WI38 (cell line): ENCODE measurements around the gene LILRB3.
"Not testable (repeated sequence)": the region's sequence is repeated elsewhere in the genome, so short reads cannot be mapped to it uniquely, and the experiment has no call there.

Experiments
- H3K4me3 ChIP-seq: 2 replicates; pipeline ENCODE4 v1.5.1; 2011; ENCODE audit warnings: low read depth, mild to moderate bottlenecking, control low read depth, low read length
- TF ChIP-seq, protein P1 (sequence below): IDR thresholded peaks from 2 replicates; pipeline ENCODE4 v1.5.1; 2012; ENCODE audit warnings: low read depth, mild to moderate bottlenecking, control low read depth, low read length

The LILRB3 gene

DNA sequence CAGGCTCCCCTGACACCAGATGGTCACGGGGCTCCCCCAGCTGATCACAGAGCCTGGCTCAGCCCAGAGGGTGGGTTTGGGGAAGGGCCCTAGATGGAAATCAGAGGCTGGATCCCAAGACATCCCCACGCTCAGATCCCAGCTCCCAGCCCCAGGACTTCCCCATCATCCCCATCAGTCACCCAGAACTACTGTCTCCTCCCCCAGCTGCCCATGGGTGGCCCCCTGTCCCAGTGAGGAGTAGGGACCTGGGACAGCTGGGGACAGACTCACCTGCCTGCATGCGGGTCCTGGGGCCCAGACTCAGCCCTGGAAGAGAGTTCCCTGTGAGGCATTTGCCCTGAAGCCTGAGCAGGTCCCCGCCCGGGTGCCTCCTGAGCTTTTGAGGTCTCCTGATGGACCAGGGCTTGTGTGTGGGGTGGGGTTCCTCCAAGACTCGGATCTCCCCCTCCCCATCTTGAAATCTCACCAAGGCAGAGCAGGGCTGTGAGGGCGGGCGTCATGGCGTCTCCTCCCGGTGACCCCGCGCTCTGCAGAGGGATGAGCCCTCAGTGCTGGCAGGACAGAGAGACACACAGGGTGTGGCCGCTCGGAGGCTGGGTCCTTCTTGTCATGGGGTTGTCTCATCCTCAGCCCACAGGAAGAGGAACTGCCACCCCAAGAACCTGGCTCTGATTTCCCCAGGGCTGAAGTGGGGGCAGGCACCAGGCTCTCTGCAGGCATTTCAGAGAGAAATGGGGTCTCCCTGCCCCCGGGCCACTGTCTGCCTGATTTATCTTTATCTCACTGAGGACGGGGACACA is at the start of gene LILRB3:
TSS of gene LILRB3 (minus strand) at position 534 of the 803 bp plus-strand sequence. CDS start at position 503, 31 bp downstream.
- not testable (repeated sequence) for H3K4me3 ChIP-seq

- H3K4me3 ChIP-seq: not testable (repeated sequence)
These were observed 49.4 kb upstream of the LILRB3 start for GRCh38 chr19:54272181-54272580.

DNA sequence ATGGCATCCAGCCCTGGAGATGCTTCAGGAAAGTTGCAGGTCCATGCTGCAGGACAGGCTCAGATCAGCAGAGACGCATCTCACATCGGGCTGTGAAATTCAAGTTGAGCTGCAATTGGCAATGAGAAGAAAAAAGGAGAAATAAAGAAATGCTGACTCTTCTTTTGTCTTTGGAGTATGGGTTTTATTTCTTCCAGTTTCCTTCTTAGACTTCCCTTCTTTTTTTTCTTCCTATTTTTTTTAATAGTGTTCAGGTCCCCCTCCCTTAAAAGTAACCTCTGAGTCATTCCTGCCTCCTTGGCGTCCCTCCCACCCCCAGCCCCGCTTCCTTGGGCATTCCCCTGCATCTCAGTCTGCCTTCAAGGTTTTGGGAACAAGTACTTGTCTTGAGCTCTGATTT is 48.8 kb upstream of the LILRB3 start:
- H3K4me3 ChIP-seq: not testable (repeated sequence)

GRCh38 chr19:54271106-54271505 is 48.3 kb upstream of the LILRB3 start:
- H3K4me3 ChIP-seq: no peak overlapping the region
- TF ChIP-seq, protein P1, sequence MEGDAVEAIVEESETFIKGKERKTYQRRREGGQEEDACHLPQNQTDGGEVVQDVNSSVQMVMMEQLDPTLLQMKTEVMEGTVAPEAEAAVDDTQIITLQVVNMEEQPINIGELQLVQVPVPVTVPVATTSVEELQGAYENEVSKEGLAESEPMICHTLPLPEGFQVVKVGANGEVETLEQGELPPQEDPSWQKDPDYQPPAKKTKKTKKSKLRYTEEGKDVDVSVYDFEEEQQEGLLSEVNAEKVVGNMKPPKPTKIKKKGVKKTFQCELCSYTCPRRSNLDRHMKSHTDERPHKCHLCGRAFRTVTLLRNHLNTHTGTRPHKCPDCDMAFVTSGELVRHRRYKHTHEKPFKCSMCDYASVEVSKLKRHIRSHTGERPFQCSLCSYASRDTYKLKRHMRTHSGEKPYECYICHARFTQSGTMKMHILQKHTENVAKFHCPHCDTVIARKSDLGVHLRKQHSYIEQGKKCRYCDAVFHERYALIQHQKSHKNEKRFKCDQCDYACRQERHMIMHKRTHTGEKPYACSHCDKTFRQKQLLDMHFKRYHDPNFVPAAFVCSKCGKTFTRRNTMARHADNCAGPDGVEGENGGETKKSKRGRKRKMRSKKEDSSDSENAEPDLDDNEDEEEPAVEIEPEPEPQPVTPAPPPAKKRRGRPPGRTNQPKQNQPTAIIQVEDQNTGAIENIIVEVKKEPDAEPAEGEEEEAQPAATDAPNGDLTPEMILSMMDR: no peak

DNA sequence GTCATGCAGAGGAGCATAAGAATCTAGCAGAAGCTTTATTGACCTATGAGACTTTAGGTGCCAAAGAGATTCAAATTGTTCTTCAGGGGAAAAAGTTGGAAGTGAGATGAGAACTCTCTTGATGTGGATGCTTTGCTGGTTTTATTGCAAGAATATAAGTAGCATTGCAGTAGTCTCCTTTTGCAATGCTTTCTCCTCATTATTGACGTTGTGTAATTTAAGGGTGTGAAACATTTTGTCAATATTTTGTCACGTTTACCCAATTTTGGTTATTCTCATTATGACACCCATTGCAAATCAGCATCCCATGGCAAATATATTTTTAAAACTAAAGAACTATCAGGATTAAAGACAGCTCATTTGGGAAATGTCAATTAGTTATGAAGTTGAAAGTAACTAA is 46.1 kb upstream of the LILRB3 start:
- no peak overlapping the region for H3K4me3 ChIP-seq
- TF ChIP-seq, protein P1: no peak

DNA sequence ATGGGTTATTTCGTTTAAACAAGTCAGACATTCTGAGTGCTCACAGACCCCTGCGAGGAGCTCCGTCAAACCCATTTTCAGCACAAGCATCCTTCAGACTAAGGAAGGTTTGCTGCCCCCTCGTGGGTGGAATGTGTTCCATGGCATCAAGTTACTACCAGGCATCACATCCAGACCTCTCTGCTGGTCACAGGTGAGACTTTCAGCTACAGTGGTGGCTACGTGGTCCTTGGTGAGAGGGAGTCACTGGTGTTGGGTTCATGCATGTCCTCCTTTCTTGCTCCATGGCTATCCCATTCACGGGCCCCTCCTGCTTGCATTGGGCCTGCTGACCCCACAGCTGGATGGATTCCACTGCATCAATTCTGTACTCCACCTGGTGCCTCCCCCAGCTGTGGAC is 43.3 kb upstream of the LILRB3 start:
- no peak overlapping the region for H3K4me3 ChIP-seq
- TF ChIP-seq, protein P1: peak; percentile 65

DNA sequence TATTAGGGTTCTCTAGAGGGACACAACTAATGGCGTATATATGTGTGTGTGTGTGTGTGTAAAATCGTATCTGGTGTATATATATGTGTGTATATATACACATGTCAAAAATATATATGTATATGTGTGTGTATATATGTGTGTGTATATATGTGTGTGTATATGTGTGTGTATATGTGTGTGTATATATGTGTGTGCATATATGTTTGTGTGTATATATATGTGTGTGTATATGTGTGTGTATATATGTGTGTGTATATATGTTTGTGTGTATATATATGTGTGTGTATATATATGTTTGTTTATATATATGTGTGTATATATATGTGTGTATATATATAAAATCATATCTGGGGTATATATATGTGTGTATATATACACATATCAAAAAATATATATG is 39.7 kb upstream of the LILRB3 start:
- TF ChIP-seq, protein P1: no peak
- H3K4me3 ChIP-seq: no peak overlapping the region

- TF ChIP-seq, protein P1: no peak
These were observed 39.3 kb upstream of the LILRB3 start for GRCh38 chr19:54262066-54262465.

DNA sequence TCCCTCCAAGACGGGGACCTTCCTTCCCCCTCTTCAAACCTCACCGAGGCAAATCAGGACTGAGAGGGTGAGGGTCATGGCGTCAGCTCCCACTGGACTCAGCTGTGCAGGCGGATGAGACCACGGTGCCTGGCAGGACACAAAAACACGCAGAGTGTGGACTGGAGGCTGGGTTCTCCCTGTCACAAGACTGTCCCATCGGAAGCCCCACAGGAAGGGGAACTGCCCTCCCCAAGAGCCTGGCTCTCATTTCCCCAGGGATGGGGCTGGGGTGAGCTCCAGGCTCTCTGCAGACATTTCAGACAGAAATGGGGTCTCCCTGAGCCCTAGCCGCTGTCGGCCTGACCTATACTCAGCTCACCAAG is 34.3 kb upstream of the LILRB3 start, which contains the start of gene LILRB5:
TSS of gene LILRB5 (minus strand) at position 158 of the 365 bp plus-strand sequence. CDS start at position 78, 80 bp downstream.
- no peak within 1 kb of the TSS for H3K4me3 ChIP-seq
- TF ChIP-seq, protein P1: no peak

More at GRCh38 chr19:54262066-54262465, 39.3 kb upstream of the LILRB3 start:
- H3K4me3 ChIP-seq: no peak overlapping the region
